ENCODE measurements around the gene AGAP2.

AGAP2 gene

GRCh38 chr12:57736741-57737466 lies 1.6 kb downstream of the AGAP2 start:
- DNase-seq (ENCODE audit: low read depth): no peak

- no peak for DNase-seq (ENCODE audit: low read depth)
These were observed 2.4 kb downstream of the AGAP2 start for GRCh38 chr12:57735952-57736740.

- DNase-seq (ENCODE audit: low read depth): no peak
These were observed 3.2 kb downstream of the AGAP2 start for GRCh38 chr12:57735198-57735855.

GRCh38 chr12:57734591-57734990 lies 4.0 kb downstream of the AGAP2 start:
- no peak for DNase-seq (ENCODE audit: low read depth)

GRCh38 chr12:57733928-57734327 lies 4.6 kb downstream of the AGAP2 start:
- no peak for DNase-seq (ENCODE audit: low read depth)

- no peak for DNase-seq (ENCODE audit: low read depth)
These were observed 5.6 kb downstream of the AGAP2 start for GRCh38 chr12:57732726-57733593.

GRCh38 chr12:57732270-57732669 lies 6.3 kb downstream of the AGAP2 start:
- no peak for DNase-seq (ENCODE audit: low read depth)

- no peak for DNase-seq (ENCODE audit: low read depth)
These were observed 7.0 kb downstream of the AGAP2 start for GRCh38 chr12:57731411-57732080.

GRCh38 chr12:57730336-57731067 lies 8.0 kb downstream of the AGAP2 start:
- no peak for DNase-seq (ENCODE audit: low read depth)

GRCh38 chr12:57729321-57729844 lies 9.2 kb downstream of the AGAP2 start:
- DNase-seq (ENCODE audit: low read depth): no peak

- no peak for DNase-seq (ENCODE audit: low read depth)
These were observed 10.7 kb downstream of the AGAP2 start for GRCh38 chr12:57727758-57728395.

GRCh38 chr12:57726884-57727757 lies 11.4 kb downstream of the AGAP2 start:
- no peak for DNase-seq (ENCODE audit: low read depth)

- DNase-seq (ENCODE audit: low read depth): no peak
These were observed 12.2 kb downstream of the AGAP2 start for GRCh38 chr12:57726151-57726883.

- no peak for DNase-seq (ENCODE audit: low read depth)
These were observed 12.7 kb downstream of the AGAP2 start for GRCh38 chr12:57725851-57726150.

GRCh38 chr12:57724936-57725740 lies 13.4 kb downstream of the AGAP2 start:
- no peak for DNase-seq (ENCODE audit: low read depth)

- DNase-seq (ENCODE audit: low read depth): no peak
These were observed 14.3 kb downstream of the AGAP2 start for GRCh38 chr12:57724003-57724935.

GRCh38 chr12:57723630-57723962 lies 14.9 kb downstream of the AGAP2 start:
- DNase-seq (ENCODE audit: low read depth): no peak
